Liver (tissue), 9 donors: ENCODE measurements around the gene SNAP25. TPM values are rescaled to one million over a fixed set of nuclear protein-coding genes. Genes with fewer than 3 reads are reported as not detected.

Experiments
- DNase-seq: peaks from one replicate; pipeline ENCODE4 v3.0.0-alpha.2; 2017; ENCODE audit warnings: low spot score
- H3K27ac ChIP-seq, 2 donors: one replicate each; pipeline ENCODE4 v1.7.0; 2013; ENCODE audit warnings: inconsistent platforms in 2 of 2, low read length in 2 of 2, control low read depth in 1 of 2, low read depth in 1 of 2, mild to moderate bottlenecking in 1 of 2
- H3K27me3 ChIP-seq, 4 donors: one replicate each; pipeline versions ENCODE4 v1.6.1 to v1.7.0; 2013; ENCODE audit warnings: low read length in 3 of 4, inconsistent platforms in 1 of 4, mild to moderate bottlenecking in 1 of 4, moderate library complexity in 1 of 4; ENCODE audit not compliant: control insufficient read depth in 4 of 4, insufficient read depth in 4 of 4
- H3K36me3 ChIP-seq, 4 donors: one replicate each; pipeline versions ENCODE4 v1.6.1 to v1.7.0; 2013; ENCODE audit warnings: low read length in 3 of 4, mild to moderate bottlenecking in 3 of 4, low read depth in 1 of 4, moderate library complexity in 1 of 4; ENCODE audit not compliant: control insufficient read depth in 4 of 4, insufficient read depth in 3 of 4
- H3K4me1 ChIP-seq, 4 donors: one replicate each; pipeline versions ENCODE4 v1.6.1 to v1.7.0; 2013; ENCODE audit warnings: low read length in 3 of 4, mild to moderate bottlenecking in 3 of 4, moderate library complexity in 1 of 4; ENCODE audit not compliant: control insufficient read depth in 4 of 4, insufficient read depth in 4 of 4
- H3K4me3 ChIP-seq, 3 donors: one replicate each; pipeline versions ENCODE4 v1.6.1 to v1.7.0; 2013; ENCODE audit warnings: low read length in 3 of 3, control low read depth in 1 of 3, low read depth in 1 of 3, mild to moderate bottlenecking in 1 of 3
- H3K9ac ChIP-seq, 2 donors: one replicate each; pipeline ENCODE4 v1.7.0; 2013; ENCODE audit warnings: low read length in 2 of 2, mild to moderate bottlenecking in 2 of 2, moderate library complexity in 2 of 2, control low read depth in 1 of 2, low read depth in 1 of 2
- H3K9me3 ChIP-seq, 4 donors: one replicate each; pipeline versions ENCODE4 v1.6.1 to v1.7.0; 2013; ENCODE audit warnings: low read length in 3 of 4; ENCODE audit not compliant: control insufficient read depth in 4 of 4
- EGR1 ChIP-seq, 2 donors: IDR thresholded peaks; 2 replicates each; pipeline ENCODE4 v1.6.1; 2016 to 2018; ENCODE audit warnings: antibody characterized with exemption in 2 of 2, low read depth in 2 of 2
- FOXA1 ChIP-seq: IDR thresholded peaks from 2 replicates; pipeline ENCODE4 v1.6.1; 2016; ENCODE audit warnings: antibody characterized with exemption
- FOXA2 ChIP-seq: IDR thresholded peaks from 2 replicates; pipeline ENCODE4 v1.6.1; 2016; ENCODE audit warnings: antibody characterized with exemption
- GABPA ChIP-seq, 2 donors: IDR thresholded peaks in 1 of 2; conservative IDR thresholded peaks in 1 of 2; 2 replicates each; pipeline ENCODE4 v1.6.1; 2016; ENCODE audit warnings: antibody characterized with exemption in 2 of 2, mild to moderate bottlenecking in 1 of 2, moderate library complexity in 1 of 2
- HNF4A ChIP-seq, 2 donors: conservative IDR thresholded peaks; 2 replicates each; pipeline ENCODE4 v1.6.1; 2016; ENCODE audit warnings: antibody characterized with exemption in 2 of 2, mild to moderate bottlenecking in 2 of 2
- HNF4G ChIP-seq: IDR thresholded peaks from 2 replicates; pipeline ENCODE4 v1.6.1; 2016; ENCODE audit warnings: antibody characterized with exemption
- JUND ChIP-seq, 2 donors: IDR thresholded peaks; 2 replicates each; pipeline ENCODE4 v1.6.1; 2016; ENCODE audit warnings: antibody characterized with exemption in 2 of 2
- NR2F2 ChIP-seq: IDR thresholded peaks from 2 replicates; pipeline ENCODE4 v1.6.1; 2016; ENCODE audit warnings: antibody characterized with exemption
- RAD21 ChIP-seq, 2 donors: IDR thresholded peaks; 2 replicates each; pipeline ENCODE4 v1.6.1; 2016; ENCODE audit warnings: antibody characterized with exemption in 2 of 2, mild to moderate bottlenecking in 2 of 2
- REST ChIP-seq: IDR thresholded peaks from 2 replicates; pipeline ENCODE4 v1.6.1; 2016; ENCODE audit warnings: antibody characterized with exemption, mild to moderate bottlenecking
- RXRA ChIP-seq, 2 donors: IDR thresholded peaks; 2 replicates each; pipeline ENCODE4 v1.6.1; 2017 to 2018; ENCODE audit warnings: antibody characterized with exemption in 2 of 2, mild to moderate bottlenecking in 1 of 2
- SP1 ChIP-seq: IDR thresholded peaks from 2 replicates; pipeline ENCODE4 v1.6.1; 2018; ENCODE audit warnings: antibody characterized with exemption, mild to moderate bottlenecking
- TAF1 ChIP-seq: conservative IDR thresholded peaks from 2 replicates; pipeline ENCODE4 v1.6.1; 2016; ENCODE audit warnings: antibody characterized with exemption, mild to moderate bottlenecking
- YY1 ChIP-seq: IDR thresholded peaks from 2 replicates; pipeline ENCODE4 v1.6.1; 2016; ENCODE audit warnings: antibody characterized with exemption, mild to moderate bottlenecking
- ZBTB33 ChIP-seq: IDR thresholded peaks from 2 replicates; pipeline ENCODE4 v1.6.1; 2016; ENCODE audit warnings: antibody characterized with exemption
- WGBS: extraction: QIAGEN DNeasy Blood & Tissue Kit; methylation state at CpG from one replicate; pipeline ENCODE4 v1.1.7; 2013; 5-methylcytosine and 5-hydroxymethylcytosine counted together
- polyA plus RNA-seq, 2 donors: library from polyadenylated mRNA; stranded (reverse) in 1 of 2; unstranded in 1 of 2; fragments of 200-250 nt in 1 of 2; fragments of >200 nt in 1 of 2; fragmentation: Nextera tagmentation in 1 of 2; extraction: Ambion mirVana in 1 of 2; gene quantifications; one replicate each; pipeline versions ENCODE4 v1.2.1 to v1.2.3, GENCODE V29; 2013 to 2015
- total RNA-seq, 2 donors: library from RNA; depleted of rRNA; stranded (reverse); fragments of >200 nt; gene quantifications; one replicate each; pipeline ENCODE4 v1.2.3, GENCODE V29; 2014
- TF ChIP-seq, protein P1 (sequence below): IDR thresholded peaks from 2 replicates; pipeline ENCODE4 v1.6.1; 2016; ENCODE audit warnings: antibody characterized with exemption
- TF ChIP-seq, protein P2 (sequence below): IDR thresholded peaks from 2 replicates; pipeline ENCODE4 v1.6.1; 2016; ENCODE audit warnings: antibody characterized with exemption
- TF ChIP-seq, protein P3 (sequence below): fragments of 150-350 bp; IDR thresholded peaks from 2 replicates; pipeline ENCODE4 v1.5.1; 2017; ENCODE audit warnings: improper control_type of control experiment, low read depth, low read length; ENCODE audit not compliant: missing input control
- donor health status: healthy.
- donor health status: healthy.
- donor health status: healthy.
- donor health status: healthy.
- donor health status: healthy.

The SNAP25 gene
- total and polyA plus RNA-seq, 4 donors: 0.32 to 2.7 (median 0.56) TPM

DNA sequence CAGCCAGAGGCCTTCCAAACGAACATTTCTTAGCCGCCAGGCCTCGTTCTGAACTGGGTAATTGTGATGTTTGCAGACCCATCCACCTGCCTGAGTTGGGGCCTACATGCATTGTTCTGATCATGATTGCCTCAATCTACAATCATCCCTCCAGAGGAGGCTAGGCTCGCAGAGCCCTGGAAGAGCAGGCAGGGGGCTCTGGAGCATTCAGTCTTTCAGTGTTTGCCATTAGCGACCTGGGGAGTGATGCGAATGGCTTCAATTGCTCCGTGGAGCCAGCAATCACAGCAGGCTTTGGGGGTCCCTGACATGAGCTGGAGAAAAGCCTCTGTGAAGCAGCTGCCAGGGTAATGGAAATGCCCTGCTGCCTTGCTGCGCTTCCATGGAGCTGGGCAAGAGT is 22.0 kb downstream of the SNAP25 start:
- Histone ChIP-seq H3K4me3 (no peak overlapping the region), H3K27ac (no peak overlapping the region), H3K4me1 (peaks cover 0 to 2% (median 0%) of the 10 kb centered on the region in 4 donors), H3K36me3 (no peaks in the 10 kb centered on the region), H3K9me3 (no peaks in the 10 kb centered on the region), H3K9ac (no peak overlapping the region), H3K27me3 (no peaks in the 10 kb centered on the region)
- WGBS: 89% methylated on average over 8 of the region's 8 CpGs
- no peak for TF ChIP-seq RXRA (IDR thresholded peaks at IDR 0.05)
- no peak for TF ChIP-seq FOXA1
- TF ChIP-seq, protein P1, sequence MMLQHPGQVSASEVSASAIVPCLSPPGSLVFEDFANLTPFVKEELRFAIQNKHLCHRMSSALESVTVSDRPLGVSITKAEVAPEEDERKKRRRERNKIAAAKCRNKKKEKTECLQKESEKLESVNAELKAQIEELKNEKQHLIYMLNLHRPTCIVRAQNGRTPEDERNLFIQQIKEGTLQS: no peak
- no peak for TF ChIP-seq TAF1
- no peak for DNase-seq

DNA sequence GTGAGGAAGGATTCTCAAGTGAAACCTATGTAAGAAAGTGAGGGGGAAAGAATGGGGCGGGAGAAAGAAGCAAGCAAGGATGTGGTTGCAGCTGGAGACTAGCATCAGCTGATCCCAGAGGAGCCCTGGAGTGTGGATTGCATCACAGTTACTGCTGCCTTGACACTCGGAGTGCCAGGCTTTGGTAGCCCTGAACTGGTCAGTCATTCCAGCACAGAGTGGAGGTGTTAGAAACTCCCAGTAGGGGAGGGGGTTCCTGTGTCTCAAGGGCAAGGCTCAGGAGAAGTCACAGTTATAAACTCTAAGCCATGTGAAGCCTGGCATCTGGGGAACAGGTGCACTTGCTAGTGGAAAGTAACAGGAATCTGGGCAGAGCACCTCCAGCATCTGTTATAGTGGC is 23.5 kb downstream of the SNAP25 start:
- DNase-seq: no peak
- no peak overlapping the region for H3K4me3 ChIP-seq
- WGBS: 87% methylated on average over 2 of the region's 2 CpGs
- no peaks in the 10 kb centered on the region for H3K36me3 ChIP-seq
- H3K9ac ChIP-seq: no peak overlapping the region
- H3K9me3 ChIP-seq: no peaks in the 10 kb centered on the region
- no peaks in the 10 kb centered on the region for H3K27me3 ChIP-seq
- TF ChIP-seq, protein P1: no peak
- no peak for TF ChIP-seq REST
- no peak for TF ChIP-seq NR2F2
- TF ChIP-seq, protein P2, sequence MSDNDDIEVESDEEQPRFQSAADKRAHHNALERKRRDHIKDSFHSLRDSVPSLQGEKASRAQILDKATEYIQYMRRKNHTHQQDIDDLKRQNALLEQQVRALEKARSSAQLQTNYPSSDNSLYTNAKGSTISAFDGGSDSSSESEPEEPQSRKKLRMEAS: no peak
- TF ChIP-seq HNF4G: no peak
- TF ChIP-seq HNF4A (conservative IDR thresholded peaks at IDR 0.05): no peak
- TF ChIP-seq TAF1: no peak
- TF ChIP-seq EGR1 (IDR thresholded peaks at IDR 0.05; ENCODE audit: low read depth in 2 of 2): no peak
- TF ChIP-seq FOXA2: no peak
- no peak for TF ChIP-seq GABPA (IDR thresholded peaks at IDR 0.05 in 1 of 2, conservative IDR thresholded peaks at IDR 0.05 in 1 of 2)
- TF ChIP-seq ZBTB33: no peak
- no peak for TF ChIP-seq RXRA (IDR thresholded peaks at IDR 0.05)
- TF ChIP-seq SP1: no peak
- TF ChIP-seq JUND (IDR thresholded peaks at IDR 0.05): no peak
- TF ChIP-seq RAD21 (IDR thresholded peaks at IDR 0.05): no peak
- TF ChIP-seq FOXA1: no peak
- TF ChIP-seq YY1: no peak
- TF ChIP-seq, protein P3, sequence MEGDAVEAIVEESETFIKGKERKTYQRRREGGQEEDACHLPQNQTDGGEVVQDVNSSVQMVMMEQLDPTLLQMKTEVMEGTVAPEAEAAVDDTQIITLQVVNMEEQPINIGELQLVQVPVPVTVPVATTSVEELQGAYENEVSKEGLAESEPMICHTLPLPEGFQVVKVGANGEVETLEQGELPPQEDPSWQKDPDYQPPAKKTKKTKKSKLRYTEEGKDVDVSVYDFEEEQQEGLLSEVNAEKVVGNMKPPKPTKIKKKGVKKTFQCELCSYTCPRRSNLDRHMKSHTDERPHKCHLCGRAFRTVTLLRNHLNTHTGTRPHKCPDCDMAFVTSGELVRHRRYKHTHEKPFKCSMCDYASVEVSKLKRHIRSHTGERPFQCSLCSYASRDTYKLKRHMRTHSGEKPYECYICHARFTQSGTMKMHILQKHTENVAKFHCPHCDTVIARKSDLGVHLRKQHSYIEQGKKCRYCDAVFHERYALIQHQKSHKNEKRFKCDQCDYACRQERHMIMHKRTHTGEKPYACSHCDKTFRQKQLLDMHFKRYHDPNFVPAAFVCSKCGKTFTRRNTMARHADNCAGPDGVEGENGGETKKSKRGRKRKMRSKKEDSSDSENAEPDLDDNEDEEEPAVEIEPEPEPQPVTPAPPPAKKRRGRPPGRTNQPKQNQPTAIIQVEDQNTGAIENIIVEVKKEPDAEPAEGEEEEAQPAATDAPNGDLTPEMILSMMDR: no peak
- peaks cover 0 to 2% (median 0%) of the 10 kb centered on the region in 4 donors for H3K4me1 ChIP-seq
- H3K27ac ChIP-seq: no peak overlapping the region
